HG02938 (cell line): Measurements from ENCODE around the gene HMOX1.
"Not testable (repeated sequence)": the region's sequence is repeated elsewhere in the genome, so short reads cannot be mapped to it uniquely, and the experiment has no call there.

Experiments used
- ATAC-seq: cut with Tn5 transposase; IDR thresholded peaks from one replicate; pipeline ENCODE4 v1.9.1; 2021; ENCODE audit warnings: mild to moderate bottlenecking, moderate library complexity; ENCODE audit not compliant: unreplicated experiment

Gene HMOX1

DNA sequence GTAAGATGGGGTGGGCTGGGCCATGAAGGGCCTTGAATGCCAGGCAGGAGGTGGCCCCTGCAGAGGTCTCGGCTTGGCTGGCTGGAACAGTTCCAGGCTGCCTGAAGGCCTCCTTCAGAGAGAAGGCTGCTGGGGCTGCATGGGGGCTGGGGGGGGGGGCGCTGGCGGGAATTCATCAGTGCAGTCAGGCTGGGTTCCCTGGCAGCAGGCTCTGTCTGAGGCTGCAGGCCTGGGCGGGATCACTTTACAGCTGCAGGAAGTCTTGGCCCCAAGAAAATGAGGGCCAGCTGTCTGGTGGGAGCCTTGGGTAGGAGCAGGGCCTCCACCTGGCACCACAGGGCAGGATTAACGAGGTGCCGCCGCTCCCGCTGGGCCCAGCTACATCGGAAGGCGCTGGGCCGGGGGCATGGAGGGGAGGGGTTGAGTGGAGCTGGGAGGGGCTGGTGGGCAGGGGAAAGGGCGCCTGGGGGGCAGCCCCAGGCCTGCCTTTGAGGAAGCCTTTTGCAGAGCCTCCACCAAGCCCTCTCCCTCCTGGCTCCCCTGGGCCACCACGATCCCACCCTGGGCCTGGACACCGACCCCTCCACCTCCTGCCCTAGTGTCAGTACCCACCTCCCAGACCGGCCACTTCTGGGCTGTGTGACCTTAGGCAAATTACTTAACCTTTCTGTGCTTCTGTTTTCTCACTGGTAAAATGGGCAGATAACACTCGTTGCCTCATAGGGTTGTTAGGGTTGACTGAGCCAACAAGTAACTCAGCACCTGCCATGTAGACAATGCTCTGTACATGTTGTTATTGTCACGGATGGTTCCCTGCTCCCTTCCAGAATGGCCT, 31.0 kb upstream of the HMOX1 start:
- ATAC-seq: no peak

DNA sequence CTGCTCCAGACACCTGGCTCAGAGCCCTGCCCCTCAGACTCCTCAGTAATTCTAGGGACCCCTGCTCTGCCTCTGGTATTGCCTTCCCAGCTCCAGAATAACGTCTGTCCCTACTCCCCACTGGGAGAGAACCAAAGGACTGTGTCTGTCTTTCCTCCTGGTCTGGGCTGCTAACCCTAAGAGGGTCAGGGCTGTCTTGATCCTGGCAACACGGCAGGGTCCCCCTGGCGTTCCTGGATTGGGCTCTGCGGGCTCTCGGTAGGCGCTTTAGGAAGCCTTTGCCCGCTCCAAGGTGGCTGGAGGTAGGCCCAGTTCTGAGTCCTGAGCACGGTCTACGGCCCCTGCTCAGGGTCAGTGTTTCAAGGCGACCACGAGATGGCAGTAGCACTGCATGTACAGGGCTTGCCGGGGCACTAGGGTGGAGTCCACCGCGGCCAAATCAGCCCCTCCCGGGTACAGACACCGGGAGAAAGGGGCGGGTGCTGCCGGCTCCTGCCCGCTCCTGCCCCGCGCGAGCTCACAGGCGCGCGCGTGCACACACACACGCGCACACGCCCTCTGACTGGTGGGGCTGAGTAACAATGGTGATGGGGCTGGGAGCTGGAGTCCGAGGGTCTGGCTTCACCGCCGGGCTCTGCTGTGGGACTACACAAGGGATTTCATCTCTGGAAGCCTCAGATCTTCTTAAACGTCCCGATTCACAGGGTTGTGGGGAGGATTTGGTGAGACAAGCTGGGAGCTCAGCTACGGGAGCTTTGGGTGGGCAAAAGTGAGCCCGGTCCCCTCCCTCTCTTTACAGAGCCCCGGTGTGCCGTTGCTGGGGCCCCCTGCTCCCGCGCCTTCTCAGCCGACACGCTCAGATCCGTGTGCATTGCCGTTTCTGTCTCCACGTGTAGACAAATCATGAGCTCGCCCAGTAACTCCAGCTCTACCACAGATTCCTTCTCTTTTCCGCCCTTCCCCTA, 30.1 kb upstream of the HMOX1 start:
- peak; percentile 80 for ATAC-seq

DNA sequence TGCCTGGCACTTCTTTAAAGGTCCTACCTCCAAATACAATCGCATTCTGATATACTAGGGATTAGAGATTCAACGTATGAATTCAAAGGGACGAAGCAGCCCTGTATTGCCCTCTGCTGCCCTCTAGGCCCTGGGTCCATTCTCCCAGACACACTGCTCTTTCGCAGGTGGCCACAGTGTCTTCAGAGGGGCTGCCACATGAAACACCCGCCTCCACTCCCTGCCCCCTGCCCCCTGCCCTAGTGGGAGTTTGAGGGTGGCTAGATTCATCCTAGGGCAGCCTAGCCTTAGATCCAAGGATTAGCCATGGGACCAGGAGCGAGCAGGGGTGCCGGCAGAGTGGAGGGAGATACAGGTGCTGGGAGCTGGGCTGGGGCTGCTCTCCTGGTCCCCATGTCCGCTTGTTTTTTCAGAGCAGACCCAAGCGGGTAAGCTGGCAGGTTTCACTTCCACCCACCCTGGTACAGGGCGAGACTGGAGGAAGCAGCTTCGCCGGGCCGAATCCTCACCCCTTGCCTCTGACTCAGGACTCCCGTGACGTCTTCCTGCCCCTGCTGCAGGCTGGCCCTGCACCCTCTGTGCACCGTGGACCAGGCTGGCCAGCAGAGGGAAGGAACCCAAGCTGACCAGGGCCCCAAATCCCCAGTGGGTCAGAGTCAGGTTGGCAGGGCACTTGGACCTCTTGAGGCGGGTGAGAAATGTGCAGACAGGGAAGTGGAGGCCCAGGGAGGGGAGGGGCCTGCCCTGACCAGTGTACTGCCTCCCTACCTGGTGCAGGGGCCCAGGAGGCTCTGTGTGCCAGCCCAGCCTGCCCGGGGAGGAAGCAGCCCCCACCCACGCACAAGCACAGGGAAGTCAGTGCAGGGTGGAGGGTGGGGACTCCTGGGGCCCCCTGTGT, 28.4 kb upstream of the HMOX1 start:
- no peak for ATAC-seq

DNA sequence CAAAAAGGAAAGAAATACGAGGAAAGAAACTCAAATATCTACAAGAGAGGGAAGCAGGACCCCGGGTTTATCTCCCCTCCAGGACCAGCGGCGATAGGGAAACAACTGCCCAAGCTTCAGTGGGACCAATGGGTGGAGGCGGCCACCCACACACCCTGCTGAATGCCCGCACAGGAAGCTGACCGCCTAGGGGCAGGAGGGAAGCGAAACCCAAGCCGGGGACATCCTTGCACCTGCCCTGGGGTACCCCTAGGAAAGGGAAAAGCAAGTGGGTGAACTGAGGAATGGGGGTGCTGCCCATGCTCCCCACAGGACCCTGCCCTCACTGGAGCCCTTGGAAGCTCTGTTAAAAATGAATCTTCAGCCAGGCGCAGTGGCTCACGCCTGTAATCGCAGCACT, 27.6 kb upstream of the HMOX1 start:
- ATAC-seq: no peak

DNA sequence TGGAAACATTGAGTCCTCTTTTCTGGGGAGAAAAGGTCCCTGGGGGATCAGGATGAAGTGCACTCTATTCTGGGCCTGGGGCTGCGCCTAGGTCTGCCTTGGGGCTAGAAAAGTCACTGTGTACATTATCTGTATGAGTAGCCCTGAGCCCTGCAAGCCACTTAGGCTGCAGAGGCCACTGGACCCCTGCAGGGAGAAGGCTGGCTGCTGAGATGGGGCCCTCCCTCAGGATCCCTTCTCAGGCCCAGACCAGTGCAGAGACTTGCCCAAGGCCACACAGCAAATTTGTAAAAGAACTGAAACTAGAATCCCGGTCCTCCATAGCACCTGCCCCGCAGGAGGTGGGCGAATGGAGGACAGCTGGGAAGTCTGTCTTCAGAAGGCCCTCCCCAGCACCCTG, 26.8 kb upstream of the HMOX1 start:
- ATAC-seq: no peak

DNA sequence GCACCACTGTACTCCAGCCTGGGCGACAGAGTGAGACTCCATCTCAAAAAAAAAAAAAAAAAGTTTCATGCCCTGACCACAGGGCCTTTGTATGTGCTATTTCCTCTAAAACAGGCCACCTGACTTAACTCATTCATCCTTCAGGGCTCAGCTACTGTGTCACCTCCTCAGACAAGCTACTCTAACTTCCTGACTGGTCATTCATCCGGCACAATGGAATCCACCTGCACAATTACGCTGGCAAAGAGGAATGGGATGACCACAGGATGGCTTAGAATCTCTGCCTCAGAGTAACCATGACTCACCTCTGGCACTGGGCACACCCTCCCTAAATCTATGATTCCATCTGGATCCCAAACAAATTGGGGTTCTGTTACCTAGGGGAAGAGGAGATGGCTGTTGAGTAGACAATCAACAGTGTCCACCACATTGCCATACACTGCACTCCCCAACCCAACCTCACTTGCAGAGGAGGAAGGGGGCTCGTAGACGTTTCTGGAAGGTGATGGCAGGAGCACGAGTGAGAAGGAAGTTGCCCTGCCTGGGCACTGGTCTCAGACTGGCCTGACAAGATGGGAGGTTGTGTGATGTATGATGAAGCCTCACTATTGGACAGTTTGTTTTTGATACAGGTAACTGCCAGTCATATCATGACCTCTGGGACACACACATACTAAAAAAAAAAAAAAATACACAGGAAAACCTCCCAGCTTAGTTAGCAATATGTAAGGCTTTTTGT, 22.8 kb upstream of the HMOX1 start:
- ATAC-seq: no peak

DNA sequence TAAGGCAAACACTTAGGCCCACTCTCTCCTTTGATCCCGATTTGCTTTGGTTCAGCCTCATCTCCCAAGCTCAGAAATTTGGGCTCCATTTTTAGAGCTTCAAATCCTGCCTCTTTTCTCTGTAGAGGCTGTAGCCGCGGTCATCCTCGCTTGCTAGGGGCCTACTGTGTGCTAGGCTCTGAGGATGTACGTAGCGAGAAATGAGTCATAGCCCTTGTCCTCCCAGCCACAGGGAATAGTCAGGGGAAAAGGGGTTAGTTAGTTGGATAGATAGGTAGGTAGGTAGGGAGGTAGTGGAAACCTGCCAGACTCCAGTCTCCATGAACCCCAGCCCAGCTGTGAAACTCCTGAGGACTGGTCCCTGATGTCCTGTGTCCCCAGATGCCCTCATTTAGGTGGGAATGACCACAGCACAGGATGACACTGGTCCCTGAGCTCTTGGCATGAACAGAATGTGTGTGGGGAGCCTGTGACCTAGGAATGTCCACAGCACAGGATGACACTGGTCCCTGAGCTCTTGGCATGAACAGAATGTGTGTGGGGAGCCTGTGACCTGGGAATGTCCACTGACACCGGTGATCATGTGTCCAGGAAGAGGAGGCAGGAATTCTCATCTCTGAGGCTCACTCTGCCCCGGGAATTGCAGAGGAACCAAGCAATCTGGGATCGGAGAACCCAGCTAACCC, 21.4 kb upstream of the HMOX1 start:
- ATAC-seq: no peak

DNA sequence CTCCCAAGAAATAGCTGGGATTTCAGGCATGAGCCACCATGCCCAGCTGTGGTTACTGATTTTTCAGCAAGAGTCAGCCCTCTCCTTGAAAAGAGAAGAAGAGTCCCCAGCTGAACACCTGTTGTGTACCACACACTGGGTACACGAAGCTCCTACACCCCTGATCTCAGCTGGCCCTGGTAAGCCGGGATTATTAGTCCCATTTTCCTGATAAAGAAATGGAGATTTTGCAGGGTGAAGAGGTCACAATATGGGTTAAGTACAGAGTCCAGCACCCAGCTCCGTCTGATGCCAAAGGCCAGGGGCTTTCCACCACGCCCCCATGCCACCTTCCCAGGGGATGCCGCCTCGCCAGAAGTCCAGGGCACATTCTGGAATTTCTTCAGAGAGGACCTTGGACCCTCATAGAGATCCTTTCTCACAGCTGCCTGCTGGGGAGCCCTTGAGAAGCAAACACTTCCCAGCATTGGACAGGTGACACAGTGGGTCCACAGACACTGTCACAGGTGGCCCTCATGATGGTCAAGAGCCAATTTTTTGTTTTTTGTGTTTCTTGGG, 19.8 kb upstream of the HMOX1 start:
- no peak for ATAC-seq

DNA sequence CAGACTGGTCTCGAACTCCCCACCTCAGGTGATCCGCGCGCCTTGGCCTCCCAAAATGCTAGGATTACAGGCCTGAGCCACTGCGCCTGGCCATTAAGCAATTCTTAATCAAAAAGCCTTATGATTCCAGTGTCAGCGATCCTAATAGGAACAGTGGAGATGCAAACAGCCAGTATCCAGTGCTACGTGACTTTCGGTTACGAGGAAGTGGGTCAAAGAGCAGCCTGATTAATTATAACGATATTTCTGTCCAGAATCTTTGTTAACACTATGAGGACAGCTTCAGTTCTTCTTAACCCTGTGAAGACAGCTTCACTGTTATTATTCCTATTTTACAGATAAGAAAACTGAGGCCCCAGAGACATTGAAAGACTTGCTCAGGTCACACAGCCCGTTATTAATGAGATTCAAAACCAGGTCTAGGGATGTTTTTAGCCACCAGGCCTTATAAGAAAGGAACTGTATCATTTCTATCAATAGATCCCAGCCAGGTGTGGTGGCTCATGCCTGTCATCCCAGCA, 17.3 kb upstream of the HMOX1 start:
- no peak for ATAC-seq

DNA sequence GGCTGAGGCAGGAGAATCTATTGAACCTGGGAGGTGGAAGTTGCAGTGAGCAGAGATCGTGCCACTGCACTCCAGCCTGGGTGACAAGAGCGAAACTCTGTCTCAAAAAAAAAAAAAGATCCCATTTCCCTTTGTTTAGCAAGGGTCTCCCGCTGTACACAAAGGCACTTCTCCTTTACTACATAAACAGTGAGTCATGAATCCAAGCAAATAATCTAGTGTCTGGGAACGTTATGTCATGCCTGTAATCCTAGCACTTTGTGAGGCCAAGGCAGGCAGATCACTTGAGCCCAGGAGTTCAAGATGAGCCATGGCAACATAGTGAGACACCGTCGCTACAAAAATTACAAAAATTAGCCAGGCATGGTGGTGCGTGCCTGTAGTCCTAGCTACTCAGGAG, 16.7 kb upstream of the HMOX1 start:
- not testable (repeated sequence) for ATAC-seq

DNA sequence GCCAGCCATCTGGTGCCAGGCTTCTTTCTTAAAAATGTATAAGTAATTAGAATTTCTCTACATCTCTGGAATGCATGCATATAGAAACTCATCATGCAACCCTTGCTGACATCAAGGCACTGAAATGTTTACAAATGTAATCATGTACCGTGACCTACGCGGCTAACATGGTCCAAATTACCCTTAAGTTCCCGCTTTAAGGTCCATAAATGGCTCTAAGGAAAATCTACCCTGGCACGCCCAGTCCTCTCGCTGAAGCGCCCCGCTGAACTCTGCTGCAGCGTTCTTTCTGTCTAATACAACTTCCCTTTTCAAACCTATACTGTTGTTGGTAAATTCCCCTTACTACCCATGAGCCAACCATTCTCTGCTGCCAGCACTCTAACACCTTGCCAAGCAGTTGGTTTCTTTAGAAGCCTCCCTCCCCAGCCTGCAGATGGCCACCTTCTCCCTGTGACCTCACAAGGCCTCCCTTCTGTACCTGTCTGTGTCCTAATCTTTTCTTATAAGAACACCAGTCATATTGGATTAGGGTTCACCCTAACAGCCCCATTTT, 13.5 kb upstream of the HMOX1 start:
- ATAC-seq: no peak

DNA sequence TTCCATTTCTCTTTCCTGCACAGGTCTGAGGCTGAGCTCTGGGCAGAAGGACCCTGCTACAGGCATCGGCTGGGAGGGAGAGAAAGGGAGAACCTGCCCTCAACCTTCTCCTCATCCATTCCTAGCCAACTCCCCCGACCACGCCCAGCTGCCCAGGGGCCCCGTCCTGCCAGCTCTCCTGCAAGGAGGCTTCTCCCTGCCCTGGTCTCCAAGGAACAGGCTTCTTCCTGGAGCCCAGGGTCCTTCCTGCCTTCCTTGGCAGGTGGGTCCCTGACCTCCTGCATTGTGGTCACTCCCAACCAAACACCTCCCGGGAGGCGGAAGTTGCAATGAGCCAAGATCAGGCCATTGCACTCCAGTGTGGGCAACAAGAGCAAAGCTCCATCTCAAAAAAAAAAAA, 12.5 kb upstream of the HMOX1 start:
- ATAC-seq: no peak

DNA sequence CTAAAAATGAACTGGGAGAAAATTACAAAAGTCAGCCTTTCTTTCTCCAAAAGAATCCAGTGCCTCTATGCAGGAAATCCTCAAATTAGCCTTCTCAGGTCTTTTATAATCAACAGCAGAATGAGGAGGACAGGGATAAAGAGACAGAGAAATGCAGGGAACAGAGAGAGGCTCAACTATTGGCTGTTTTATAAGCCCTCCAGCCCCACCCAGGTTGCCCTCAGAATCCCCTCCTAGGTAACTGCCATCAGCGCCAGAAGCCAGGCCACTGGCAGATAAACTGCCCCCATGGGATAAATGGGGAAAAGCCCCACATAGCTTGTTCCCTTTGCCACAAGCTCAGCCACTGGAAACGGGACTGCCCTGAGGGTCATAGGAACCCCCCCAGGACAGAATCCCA, 10.9 kb upstream of the HMOX1 start:
- ATAC-seq: no peak

DNA sequence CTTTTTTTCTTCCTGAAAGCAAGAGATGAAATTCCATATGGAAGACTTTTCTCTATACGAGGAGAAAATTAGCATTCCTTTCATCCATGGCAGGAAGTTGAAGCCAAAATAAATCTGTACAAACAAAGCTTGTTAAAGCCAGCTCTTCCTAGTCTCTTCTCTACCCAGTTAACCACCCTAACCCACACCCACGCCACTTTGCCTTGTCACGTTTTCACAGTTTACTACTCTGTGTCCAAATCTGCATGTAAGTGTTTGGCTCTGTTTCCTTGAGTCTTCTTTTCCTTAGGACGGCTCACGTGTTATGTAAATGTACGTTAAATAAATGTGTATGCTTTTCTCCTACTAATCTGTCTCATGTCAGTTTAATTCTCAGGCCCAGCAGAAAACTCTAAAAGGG, 7.1 kb upstream of the HMOX1 start:
- no peak for ATAC-seq

DNA sequence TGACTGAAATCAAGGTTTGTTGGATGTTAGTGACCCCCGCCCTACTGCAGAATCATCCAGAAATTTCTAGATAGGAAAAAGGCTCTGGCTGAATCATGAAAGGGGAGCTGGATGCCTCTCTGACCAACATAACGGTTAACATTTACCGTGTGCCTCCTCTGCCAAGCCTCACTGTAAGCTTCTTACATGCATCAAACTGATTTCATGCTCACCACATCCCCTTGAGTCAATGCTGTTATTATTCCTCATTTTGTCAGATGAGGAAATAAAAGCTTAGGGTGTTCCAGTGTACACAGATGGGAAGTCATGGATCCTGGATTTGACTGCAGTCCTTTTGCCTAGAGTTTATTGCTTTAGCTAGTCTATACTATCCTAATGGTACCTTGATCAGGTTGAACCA, 5.9 kb upstream of the HMOX1 start:
- no peak for ATAC-seq

DNA sequence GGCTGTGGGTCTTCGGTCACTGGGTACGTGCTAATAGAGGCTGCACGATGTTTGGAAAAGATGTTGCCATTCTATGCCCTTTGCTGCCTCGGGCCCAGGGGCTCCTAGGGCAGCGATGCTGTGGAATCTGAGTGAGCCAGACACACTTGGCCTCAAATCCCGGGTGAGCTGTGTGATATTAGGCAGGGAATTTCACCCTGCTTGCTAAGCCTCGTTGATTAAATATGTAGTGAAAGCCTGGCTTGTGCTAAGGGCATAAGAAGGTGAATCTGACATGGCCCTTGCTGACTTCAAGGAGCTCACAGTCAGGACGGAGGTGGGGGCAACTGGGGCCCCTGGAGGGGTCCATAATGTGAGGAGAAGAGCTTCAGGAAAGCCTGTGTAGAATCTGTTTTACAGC, 5.4 kb upstream of the HMOX1 start:
- no peak for ATAC-seq

DNA sequence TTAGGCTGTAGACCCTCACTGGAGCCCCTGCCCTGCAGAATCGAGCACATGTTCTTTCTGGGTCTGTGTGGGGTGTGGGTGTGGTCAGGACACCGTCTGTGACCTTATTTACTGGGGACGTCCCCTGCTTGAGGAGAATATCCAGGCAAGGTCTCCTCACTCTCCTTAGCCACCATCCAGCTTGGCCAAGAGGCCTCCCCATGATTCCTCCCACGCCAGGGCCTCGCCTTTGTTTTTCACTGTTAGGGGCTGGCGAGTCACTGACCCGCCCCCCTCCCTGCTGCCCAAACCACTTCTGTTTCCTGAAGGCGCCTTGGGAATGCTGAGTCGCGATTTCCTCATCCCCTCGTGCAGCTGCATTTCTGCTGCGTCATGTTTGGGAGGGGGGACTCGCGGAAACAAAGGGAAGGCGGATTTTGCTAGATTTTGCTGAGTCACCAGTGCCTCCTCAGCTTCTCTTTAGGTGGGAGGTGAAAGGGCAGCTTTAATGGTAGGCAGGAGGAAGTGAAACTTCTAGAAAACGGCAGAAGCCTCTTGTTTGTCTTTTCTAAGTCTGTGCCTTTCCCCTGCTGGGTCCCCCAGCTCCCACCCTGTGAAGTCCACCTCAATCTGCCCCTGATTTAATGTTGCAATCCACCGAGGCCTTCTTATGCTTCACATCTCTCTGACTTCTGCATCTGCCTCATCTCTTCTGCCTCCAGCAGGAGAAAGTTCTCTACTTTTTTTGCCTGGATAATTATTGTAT, 4.0 kb upstream of the HMOX1 start:
- peak; percentile 72 for ATAC-seq

DNA sequence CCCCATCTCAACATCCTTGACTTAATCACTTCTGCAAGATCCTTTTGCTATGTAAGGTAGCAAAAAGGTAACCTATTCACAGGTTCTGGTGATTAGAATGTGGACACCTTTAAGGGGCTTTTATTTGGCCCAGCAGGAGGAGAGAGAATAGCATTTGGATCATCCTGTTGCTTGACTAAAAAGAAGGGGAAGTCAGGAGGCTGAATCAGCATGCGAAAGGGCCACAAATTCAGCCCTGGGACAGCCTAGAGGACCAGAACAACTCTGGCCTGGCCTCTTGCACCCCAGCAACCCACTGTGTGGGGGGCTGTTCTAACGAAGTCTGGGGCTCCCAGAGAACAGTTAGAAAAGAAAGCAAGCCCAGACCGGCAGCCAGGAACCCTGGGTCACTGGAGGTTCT, 3.2 kb upstream of the HMOX1 start:
- no peak for ATAC-seq
